Mesothelial cell of epicardium (in vitro differentiated cells): Measurements from ENCODE around the gene GIPC2. TPM values are rescaled to one million over a fixed set of nuclear protein-coding genes. Genes with fewer than 3 reads are reported as not detected.

Source experiments
- DNase-seq, 2 experiments: peaks; one replicate each; pipeline ENCODE4 v3.0.0; 2021; ENCODE audit warnings: low spot score in 2 of 2; ENCODE audit not compliant: unreplicated experiment in 2 of 2
- H3K27ac Mint-ChIP-seq: 2 replicates; pipeline ENCODE4 v1.8.0; 2021; ENCODE audit warnings: mixed read lengths
- H3K27me3 Mint-ChIP-seq: 2 replicates; pipeline ENCODE4 v1.8.0; 2021; ENCODE audit warnings: low read depth, mixed read lengths
- H3K36me3 Mint-ChIP-seq: 2 replicates; pipeline ENCODE4 v1.8.0; 2021; ENCODE audit warnings: mixed read lengths
- H3K4me1 Mint-ChIP-seq: 2 replicates; pipeline ENCODE4 v1.8.0; 2021; ENCODE audit warnings: mixed read lengths
- H3K4me3 Mint-ChIP-seq: 2 replicates; pipeline ENCODE4 v1.8.0; 2021; ENCODE audit warnings: mild to moderate bottlenecking, moderate library complexity, mixed read lengths
- H3K9me3 Mint-ChIP-seq: 2 replicates; pipeline ENCODE4 v1.8.0; 2021; ENCODE audit warnings: mixed read lengths
- CTCF ChIP-seq: fragments of 200-600 bp; sonication (generic); IDR thresholded peaks from one replicate; pipeline ENCODE4 v1.5.0; 2021; ENCODE audit warnings: antibody characterized with exemption; ENCODE audit not compliant: unreplicated experiment
- total RNA-seq: library from RNA; stranded (reverse); gene quantifications from 3 replicates; pipeline ENCODE4 v1.2.1, GENCODE V29; 2021

GIPC2 gene
- total RNA-seq, 1 donor from 2014 or later = 0.20 TPM

DNA sequence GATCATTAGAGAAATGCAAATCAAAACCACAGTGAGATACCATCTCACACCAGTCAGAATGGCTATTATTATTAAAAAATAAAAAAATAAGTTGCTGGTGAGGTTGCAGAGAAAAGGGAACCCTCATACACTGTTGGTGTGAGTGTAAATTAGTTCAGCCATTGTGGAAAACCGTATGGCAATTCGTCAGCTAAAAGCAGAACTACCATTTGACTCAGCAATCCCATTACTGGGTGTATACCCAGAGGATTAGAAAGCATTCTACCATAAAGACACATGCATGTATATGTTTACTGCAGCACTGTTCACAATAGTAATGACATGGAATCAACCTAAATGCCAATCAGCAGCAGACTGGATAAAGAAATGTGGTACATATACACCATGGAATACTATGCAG lies 42.2 kb downstream of the GIPC2 start:
- no peak for TF ChIP-seq CTCF
- H3K4me1 Mint-ChIP-seq = no peaks in the 10 kb centered on the region

GRCh38 chr1:78088486-78088885 lies 42.7 kb downstream of the GIPC2 start:
- Mint-ChIP-seq H3K36me3 (peaks cover 7% of the 10 kb centered on the region), H3K27me3 (peaks cover 2% of the 10 kb centered on the region), H3K27ac (no peak overlapping the region), H3K9me3 (peaks cover 38% of the 10 kb centered on the region), H3K4me1 (no peaks in the 10 kb centered on the region), H3K4me3 (no peak overlapping the region)
- DNase-seq = no peak
- TF ChIP-seq CTCF = no peak

More for the DNA sequence above, 42.2 kb downstream of the GIPC2 start:
- Mint-ChIP-seq H3K9me3 (peaks cover 38% of the 10 kb centered on the region), H3K36me3 (peaks cover 7% of the 10 kb centered on the region), H3K27me3 (peaks cover 2% of the 10 kb centered on the region), H3K27ac (no peak overlapping the region), H3K4me3 (no peak overlapping the region)
- DNase-seq = no peak

DNA sequence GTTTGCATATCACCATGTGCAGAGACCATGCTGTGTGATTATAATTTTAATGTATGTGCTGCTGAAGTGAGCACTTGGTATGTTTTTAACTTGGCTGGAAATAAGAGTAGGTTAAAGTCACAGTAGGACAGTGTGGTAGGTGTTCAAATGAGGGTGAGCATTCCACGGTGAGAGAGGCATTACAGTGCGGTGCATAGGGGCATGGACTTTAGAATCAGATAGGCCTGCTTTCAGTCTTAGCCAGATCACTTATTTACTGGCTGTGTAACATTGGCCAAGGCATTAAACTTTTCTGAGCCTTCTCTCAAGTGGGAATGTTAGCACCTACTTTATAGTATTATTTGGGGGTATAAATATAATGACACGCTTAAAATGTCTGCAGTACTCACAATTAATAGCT lies 43.2 kb downstream of the GIPC2 start:
- H3K9me3 Mint-ChIP-seq = peaks cover 38% of the 10 kb centered on the region
- peaks cover 2% of the 10 kb centered on the region for H3K27me3 Mint-ChIP-seq
- no peaks in the 10 kb centered on the region for H3K4me1 Mint-ChIP-seq
- no peak for TF ChIP-seq CTCF
- DNase-seq = no peak
- H3K36me3 Mint-ChIP-seq = peaks cover 7% of the 10 kb centered on the region
- no peak overlapping the region for H3K4me3 Mint-ChIP-seq
- H3K27ac Mint-ChIP-seq = no peak overlapping the region

GRCh38 chr1:78090472-78091133 lies 44.8 kb downstream of the GIPC2 start:
- no peak for DNase-seq
- no peaks in the 10 kb centered on the region for H3K4me1 Mint-ChIP-seq
- no peak overlapping the region for H3K27ac Mint-ChIP-seq
- no peaks in the 10 kb centered on the region for H3K27me3 Mint-ChIP-seq
- no peak for TF ChIP-seq CTCF
- peaks cover 25% of the 10 kb centered on the region for H3K9me3 Mint-ChIP-seq
- H3K4me3 Mint-ChIP-seq = no peak overlapping the region
- H3K36me3 Mint-ChIP-seq = peaks cover 7% of the 10 kb centered on the region

DNA sequence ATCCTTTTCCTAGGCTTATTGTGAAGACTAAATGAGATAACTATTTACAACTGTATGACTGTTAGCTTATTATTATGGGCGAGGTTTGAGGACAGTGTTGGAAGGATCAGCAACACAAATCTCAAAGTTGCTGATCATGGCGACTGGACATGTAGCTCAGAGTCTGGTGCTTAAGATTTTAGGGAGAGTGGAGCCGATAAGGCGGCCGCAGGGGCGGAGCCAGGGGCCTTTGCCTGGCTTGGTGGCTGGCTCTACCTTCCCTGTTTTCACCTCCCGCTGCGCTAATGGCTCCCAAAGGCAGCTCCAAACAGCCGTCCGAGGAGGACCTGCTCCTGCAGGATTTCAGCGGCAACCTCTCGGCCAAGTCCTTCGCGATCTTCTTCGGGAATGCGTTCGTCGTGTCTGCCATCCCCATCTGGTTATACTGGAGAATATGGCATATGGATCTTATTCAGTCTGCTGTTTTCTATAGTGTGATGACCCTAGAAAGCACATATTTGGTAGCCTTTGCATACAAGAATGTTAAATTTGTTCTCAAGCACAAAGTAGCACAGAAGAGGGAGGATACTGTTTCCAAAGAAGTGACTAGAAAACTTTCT lies 45.5 kb downstream of the GIPC2 start:
- H3K4me1 Mint-ChIP-seq = no peaks in the 10 kb centered on the region
- H3K9me3 Mint-ChIP-seq = peaks cover 18% of the 10 kb centered on the region
- no peaks in the 10 kb centered on the region for H3K27me3 Mint-ChIP-seq
- TF ChIP-seq CTCF = no peak
- H3K4me3 Mint-ChIP-seq = no peak overlapping the region
- no peak for DNase-seq
- peaks cover 4% of the 10 kb centered on the region for H3K36me3 Mint-ChIP-seq
- no peak overlapping the region for H3K27ac Mint-ChIP-seq
